PC-3 (cell line): Measurements from ENCODE around the gene CDO1.

Experiments
- EZH2 ChIP-seq: fragments of 300-600 bp; sonication (generic); IDR thresholded peaks from one replicate; pipeline ENCODE4 v1.6.1; 2017; ENCODE audit warnings: antibody characterized with exemption, mild to moderate bottlenecking, low read length; ENCODE audit not compliant: unreplicated experiment
- TF ChIP-seq, protein P1 (sequence below): fragments of 300-600 bp; sonication (generic); conservative IDR thresholded peaks from 2 replicates; pipeline ENCODE4 v1.5.1; 2017; ENCODE audit warnings: antibody characterized with exemption, low read depth, mild to moderate bottlenecking, low read length

DNA sequence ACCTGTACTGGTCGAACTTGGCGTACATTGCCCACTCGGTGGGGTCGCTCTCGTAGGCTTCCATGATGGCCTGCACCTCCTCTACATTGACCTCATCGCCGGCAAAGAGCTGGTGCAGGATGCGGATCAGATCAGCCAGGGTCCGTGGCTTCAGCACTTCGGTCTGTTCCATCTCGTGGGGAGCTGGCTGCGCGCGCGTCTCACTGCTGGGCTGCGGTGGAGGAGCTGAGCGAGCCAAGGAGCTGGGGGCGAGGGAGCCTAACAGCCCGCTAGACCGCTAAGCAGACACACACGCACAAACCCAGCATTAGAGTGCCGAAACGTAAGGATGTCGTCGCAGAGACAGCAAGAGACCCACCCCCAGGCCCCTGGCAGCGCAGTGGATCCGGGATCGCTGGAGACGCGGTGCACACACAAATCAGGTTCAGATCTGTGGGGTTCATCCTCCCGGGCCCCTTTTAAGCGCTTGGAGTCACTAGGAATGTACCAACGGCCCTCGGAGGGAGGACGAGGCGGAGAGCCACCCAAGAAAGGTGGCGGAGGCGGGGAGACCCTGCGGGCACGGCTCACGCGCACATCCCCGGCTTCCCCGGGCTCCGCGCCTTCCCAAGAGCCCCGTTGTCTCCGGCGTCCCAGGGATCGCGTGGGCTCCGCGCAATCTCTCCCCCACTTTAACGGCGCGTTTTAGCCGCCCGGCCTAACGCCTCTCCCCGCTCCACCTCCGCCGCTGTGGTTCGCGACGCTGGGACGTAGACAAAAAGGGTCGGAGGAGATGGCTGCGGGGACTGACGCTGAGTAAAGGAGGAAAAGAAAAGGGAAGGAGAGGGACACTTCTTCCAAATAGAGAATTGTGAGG is at the start of gene CDO1:
- TF ChIP-seq, protein P1, sequence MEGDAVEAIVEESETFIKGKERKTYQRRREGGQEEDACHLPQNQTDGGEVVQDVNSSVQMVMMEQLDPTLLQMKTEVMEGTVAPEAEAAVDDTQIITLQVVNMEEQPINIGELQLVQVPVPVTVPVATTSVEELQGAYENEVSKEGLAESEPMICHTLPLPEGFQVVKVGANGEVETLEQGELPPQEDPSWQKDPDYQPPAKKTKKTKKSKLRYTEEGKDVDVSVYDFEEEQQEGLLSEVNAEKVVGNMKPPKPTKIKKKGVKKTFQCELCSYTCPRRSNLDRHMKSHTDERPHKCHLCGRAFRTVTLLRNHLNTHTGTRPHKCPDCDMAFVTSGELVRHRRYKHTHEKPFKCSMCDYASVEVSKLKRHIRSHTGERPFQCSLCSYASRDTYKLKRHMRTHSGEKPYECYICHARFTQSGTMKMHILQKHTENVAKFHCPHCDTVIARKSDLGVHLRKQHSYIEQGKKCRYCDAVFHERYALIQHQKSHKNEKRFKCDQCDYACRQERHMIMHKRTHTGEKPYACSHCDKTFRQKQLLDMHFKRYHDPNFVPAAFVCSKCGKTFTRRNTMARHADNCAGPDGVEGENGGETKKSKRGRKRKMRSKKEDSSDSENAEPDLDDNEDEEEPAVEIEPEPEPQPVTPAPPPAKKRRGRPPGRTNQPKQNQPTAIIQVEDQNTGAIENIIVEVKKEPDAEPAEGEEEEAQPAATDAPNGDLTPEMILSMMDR = no peak
- no peak for TF ChIP-seq EZH2
